Stimulated activated naive CD8-positive, alpha-beta T cell treated with anti-CD3 and anti-CD28 coated beads, Interleukin-15, Interleukin-2, amounts not matched to agents 100 U/mL and 50 U/mL, for 24 hours (primary cell): ENCODE data around the gene CARMIL1.

ENCODE experiments used
- ATAC-seq: fragments of 150-1000 bp; cut with Tn5 transposase; one replicate; pipeline ENCODE4 v1.10.0; 2021
- DNase-seq: peaks from one replicate; pipeline ENCODE4 v3.0.0; 2021

The CARMIL1 gene

GRCh38 chr6:25477006-25477590, 197.9 kb downstream of the CARMIL1 start:
- DNase-seq = no peak
- ATAC-seq = no peak

GRCh38 chr6:25478973-25479372, 199.8 kb downstream of the CARMIL1 start:
- DNase-seq (no peak), ATAC-seq (no peak)

DNA sequence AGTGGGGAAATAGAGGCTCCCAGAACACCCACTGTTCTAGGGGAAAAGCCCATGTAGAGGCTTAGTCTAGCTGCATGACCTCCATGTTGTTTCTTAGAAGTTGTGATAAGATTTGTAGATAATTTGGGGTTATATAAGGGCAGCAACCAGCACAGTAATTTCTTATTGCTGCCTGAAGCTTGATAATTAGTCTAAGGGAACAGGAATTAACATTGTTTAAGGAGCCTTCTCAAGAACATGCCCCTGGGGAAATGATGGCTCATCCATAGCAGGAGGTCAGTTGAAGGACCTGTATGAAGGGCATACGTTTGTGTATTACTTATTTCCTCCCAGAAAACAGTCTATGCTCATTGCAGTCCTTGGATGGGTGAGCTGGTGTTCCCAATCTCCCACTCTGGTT, 202.1 kb downstream of the CARMIL1 start:
- DNase-seq (no peak), ATAC-seq (no peak)

GRCh38 chr6:25482996-25483395, 203.8 kb downstream of the CARMIL1 start:
- ATAC-seq (no peak), DNase-seq (no peak)

DNA sequence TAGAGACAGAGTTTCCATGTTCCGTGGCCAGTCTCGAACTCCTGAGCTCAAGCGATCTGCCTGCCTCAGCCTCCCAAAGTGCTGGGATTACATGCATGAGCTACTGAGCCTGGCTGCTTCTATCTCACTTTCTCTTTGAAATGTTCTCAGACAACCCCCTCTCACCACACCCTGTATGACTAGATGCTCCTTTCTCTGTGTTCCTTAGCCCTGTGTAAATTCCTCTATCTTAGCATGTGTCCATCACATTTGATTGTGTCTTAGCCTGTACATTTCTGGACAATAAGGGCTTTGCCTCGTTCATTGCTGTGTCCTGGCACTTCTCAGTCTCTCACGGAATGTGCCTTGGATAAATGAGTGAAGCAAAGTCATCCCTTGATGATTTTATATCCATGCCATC, 204.8 kb downstream of the CARMIL1 start:
- ATAC-seq (no peak), DNase-seq (no peak)

GRCh38 chr6:25484900-25485299, 205.7 kb downstream of the CARMIL1 start:
- DNase-seq (no peak), ATAC-seq (no peak)

DNA sequence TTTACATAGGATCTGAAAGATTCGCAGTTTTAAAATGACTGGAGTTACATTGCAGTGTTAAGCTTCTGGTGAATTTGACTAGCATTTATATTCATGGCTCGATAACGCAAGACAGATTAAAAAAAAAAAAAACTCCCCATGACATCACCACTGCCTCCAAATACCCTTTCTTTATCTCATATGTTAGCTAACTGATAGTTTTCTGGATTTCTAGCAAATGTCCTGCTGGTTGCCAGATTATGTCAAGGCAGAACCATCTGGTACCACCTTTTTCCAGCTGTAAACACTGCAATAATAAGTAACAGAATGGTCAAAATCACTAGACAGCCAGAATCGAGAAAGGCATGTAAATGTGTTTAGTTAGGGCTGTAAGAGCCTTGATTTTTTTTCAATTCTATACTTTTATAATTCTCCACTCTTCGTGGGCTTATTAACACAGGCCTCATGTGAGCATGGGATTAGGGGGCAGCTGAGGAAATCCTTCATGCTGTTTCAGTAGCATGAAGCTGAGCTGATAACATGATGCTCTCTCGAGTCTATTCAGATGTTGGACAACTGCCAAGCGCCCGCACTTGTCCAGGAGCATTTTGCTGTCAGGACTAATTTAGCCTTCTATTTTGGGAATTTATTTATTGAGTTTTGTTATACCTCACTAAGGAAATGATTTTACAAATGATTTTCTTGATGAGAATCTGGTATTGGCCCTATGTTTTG, 206.8 kb downstream of the CARMIL1 start:
- no peak for DNase-seq

GRCh38 chr6:25486550-25486949, 207.4 kb downstream of the CARMIL1 start:
- ATAC-seq (no peak), DNase-seq (no peak)

More for the DNA sequence above, 206.8 kb downstream of the CARMIL1 start:
- ATAC-seq = no peak

GRCh38 chr6:25487012-25487411, 207.8 kb downstream of the CARMIL1 start:
- ATAC-seq (no peak), DNase-seq (no peak)

GRCh38 chr6:25488156-25488555, 209.0 kb downstream of the CARMIL1 start:
- DNase-seq = no peak
- no peak for ATAC-seq

DNA sequence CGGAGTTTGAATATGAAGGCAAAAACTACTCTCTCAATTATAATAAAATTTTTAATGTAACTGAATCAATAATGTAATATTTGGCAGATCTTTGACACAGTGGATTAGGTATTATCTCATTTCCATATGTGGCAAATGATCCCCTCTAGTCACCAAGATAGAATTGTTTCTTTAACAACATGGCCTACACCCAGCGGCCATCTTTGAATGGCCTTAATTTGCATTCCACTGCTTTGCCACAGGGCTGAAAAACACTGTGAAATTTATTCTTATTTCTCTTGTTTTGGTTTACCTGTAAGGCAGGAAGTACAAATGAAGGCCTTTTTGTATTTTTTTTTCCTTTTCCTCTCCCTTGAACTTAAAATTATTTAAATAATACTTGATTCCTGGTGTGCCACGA, 210.2 kb downstream of the CARMIL1 start:
- DNase-seq (no peak), ATAC-seq (no peak)

DNA sequence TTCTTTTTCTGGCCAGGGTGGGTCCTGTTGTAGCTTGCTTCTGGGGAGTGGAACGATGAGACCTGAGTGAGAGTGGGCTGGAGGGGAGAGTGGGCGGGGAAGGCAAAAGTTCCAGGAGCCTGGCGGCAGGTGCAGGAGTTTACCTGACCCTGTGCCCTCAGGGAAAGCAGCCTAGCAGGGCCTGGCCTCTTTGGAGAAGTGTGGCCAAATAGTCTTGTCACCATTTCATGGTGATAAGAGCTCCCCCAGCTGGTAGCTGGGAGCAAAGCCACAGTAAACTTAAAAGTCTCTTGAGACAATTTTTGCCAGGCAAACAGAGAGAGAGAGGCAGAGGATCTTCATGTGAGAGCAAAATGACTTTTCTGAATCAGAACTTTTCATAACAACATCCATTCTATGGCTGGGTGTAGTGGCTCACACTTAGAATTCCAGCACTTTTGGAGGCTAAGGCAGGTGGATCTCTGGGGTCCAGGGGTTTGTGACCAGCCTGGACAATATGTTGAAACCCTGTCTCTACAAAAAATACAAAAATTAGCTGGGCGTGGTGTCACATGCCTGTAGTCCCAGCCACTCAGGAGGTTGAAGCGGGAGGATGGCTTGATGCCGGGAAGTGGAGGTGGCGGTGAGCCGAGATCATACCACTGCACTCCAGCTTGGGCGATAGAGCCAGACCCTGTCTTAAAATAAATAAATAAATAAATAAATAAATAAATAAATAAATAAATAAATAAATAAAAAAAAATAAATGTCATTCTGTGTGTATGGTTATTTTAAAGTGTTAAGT, 211.0 kb downstream of the CARMIL1 start:
- DNase-seq (peak; percentile 69), ATAC-seq (peak; percentile 80)

- no peak for DNase-seq
These were observed 213.8 kb downstream of the CARMIL1 start for GRCh38 chr6:25492951-25493350.

GRCh38 chr6:25494469-25494868, 215.3 kb downstream of the CARMIL1 start:
- ATAC-seq (no peak), DNase-seq (no peak)

More at GRCh38 chr6:25492951-25493350, 213.8 kb downstream of the CARMIL1 start:
- no peak for ATAC-seq

DNA sequence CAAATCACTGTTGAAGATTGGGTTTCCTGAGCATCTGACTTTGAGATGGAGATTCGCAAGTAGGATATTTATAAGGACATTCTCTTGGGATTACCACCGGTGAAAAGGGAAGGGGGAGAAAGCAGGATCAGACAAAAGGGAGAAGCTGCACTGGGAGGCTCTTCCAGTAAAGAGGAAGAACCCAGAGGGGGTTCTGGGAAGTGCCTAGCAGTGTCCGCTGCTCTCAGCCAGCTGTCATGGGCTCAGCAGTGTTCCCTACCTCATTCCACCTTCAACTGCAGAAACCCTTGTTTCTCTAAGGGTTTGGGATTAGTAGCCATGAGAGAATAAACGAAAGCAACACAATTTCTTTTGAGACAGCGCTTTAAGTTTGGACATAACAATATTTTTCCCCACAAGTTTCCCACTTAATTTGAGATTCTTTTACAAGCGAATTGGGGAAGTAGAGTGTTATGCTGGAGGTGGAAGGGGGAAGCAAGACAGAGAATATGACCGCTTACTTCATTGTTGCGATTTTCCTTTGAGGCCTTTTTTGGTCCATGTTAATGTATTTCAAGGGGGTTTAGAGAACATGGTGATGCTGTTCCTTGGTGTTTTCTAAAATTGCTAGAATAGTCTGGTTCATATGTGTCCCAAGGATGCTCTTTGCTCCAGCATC, 218.3 kb downstream of the CARMIL1 start:
- DNase-seq (no peak), ATAC-seq (no peak)

DNA sequence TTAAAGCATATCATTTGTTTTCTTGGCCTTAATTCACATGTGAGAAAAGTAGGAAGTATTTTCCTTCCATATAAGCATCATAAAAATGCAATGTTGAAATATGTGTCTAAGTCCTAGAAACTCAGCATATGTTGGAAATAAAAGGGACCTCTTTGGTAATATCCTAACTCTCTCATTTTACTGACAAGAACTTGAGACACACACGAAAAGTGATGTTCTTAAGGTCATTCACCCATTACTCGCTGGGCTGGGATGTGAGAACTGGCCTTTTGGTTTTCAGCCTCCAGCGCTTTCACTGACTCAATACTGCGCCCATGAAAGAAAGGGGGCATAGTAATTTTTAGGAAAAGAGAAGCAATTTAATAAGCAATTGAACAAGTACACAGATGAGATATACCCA, 219.3 kb downstream of the CARMIL1 start:
- no peak for ATAC-seq

GRCh38 chr6:25499615-25500235, 220.6 kb downstream of the CARMIL1 start:
- DNase-seq = no peak
- ATAC-seq = no peak

More for the DNA sequence above, 219.3 kb downstream of the CARMIL1 start:
- no peak for DNase-seq

DNA sequence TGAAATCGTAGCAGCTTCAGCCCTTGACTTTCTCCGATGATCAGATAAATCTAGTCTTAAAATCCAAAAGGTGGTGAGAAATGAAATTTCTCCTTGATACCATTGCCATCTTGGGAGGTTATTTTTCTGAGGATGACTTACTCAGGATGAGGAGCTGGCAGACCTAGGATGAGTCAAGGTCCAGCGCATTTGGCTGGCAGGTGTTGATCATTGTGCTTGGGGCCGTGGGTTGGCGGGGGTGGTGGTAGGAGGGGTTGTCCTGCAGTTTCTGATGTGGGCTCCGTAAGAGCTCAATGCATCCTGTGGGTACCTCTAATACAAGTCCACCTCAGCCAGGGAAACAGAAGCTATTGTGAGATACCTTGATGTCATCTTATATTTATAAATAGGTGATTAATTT, 224.5 kb downstream of the CARMIL1 start:
- no peak for ATAC-seq
- DNase-seq = no peak

GRCh38 chr6:25504661-25505060, 225.5 kb downstream of the CARMIL1 start:
- ATAC-seq (no peak), DNase-seq (no peak)

DNA sequence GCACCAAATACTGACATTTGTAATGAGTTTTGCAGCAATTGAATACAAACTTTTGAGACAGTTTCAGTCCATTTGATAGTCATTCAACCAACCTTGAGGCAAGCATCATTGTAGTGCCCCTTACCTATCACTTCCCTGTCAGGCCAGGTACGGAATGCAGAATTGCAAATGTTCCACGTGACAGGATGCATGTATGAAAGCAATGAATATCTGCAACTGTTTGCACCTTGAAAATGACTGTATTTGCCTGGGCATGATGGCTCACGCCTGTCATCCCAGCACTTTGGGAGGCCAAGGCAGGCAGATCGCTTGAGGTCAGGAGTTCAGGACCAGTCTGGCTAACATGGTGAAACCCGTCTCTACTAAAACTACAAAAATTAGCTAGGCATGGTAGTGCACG, 226.8 kb downstream of the CARMIL1 start:
- no peak for ATAC-seq
- DNase-seq = no peak

- ATAC-seq (no peak), DNase-seq (no peak)
These were observed 228.9 kb downstream of the CARMIL1 start for GRCh38 chr6:25508051-25508450.

- ATAC-seq (no peak), DNase-seq (no peak)
These were observed 232.2 kb downstream of the CARMIL1 start for GRCh38 chr6:25511376-25511775.
